ENCODE data around the gene MECR.

Gene MECR, protein sequence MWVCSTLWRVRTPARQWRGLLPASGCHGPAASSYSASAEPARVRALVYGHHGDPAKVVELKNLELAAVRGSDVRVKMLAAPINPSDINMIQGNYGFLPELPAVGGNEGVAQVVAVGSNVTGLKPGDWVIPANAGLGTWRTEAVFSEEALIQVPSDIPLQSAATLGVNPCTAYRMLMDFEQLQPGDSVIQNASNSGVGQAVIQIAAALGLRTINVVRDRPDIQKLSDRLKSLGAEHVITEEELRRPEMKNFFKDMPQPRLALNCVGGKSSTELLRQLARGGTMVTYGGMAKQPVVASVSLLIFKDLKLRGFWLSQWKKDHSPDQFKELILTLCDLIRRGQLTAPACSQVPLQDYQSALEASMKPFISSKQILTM

DNA sequence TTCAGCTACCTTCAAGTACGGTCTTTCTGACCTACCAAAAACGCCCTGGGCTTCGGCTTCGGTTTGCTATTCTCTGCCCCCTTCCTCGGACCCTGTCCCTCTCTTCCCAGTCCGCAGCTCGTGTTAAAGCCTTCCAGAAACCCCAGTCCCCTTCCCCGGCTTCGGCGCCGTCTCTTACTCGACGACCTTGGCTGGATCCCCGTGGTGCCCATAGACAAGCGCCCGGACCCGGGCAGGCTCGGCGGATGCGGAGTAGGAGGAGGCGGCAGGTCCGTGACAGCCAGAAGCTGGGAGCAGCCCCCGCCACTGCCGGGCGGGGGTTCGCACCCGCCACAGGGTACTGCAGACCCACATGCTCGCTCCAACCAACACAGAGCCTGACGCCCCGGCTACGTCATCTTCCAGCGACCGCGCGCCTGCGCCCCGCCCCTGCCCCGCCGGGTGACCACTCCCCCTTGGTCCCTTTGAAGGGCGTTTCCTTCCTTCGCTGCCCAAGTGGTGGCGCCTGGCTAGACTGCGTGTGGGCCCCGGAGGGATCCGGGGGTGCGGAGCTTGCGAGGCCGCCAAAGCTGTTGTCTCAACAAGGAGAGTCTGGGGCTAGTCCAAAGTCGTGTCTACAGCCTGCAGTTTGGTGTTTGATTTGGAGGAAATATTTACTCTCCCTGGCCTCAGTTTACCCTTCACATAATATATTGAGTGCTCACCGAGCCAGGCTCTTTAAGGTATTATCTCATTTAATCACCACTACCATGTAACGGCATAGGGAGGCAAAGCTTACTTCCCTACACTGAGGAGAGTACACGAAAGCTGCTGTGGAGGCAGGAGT is at the start of gene MECR:
MECR (minus strand) TSS at position 382 of the 826 bp plus-strand sequence; CDS start at position 354, 28 bp downstream.
- DNase-seq (ENCODE audit: low spot score), result peak; percentile 92

DNA sequence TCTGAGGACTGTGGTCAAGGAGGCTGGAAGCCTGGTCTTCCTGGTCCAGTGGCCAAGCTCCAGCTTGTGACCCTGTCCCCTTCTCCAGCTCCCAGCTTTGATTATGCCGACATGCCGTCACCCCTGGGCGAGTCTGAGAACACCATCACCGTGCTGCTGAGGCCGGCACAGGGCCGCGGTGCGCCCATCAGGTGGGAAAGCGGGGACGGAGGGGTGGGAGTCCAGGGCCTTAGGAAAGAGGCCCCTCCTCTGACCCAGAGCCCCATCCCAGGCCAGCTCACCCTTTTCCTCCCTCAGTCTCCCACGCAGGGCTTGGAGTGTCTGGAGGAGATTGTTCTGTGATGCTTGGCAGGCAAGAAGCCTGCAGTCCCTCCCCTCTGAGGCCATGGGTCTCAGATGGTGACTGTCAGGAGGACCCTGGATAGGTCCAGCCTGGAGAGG is 49.2 kb upstream of the MECR start:
- no peak for DNase-seq (ENCODE audit: low spot score)

DNA sequence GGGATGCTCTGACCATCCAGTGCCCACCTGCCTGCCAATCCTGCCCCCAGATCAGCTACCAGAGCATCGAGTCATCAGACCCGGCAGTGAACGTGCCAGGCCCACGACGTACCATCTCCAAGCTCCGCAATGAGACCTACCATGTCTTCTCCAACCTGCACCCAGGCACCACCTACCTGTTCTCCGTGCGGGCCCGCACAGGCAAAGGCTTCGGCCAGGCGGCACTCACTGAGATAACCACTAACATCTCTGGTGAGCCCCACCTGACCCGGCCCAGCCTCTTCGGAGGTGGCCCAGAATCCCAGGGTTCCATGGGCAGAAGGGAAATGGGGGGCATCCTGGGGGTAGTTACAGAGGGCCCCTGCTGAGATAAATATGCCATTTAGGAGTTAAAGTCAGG is 48.7 kb upstream of the MECR start:
- no peak for DNase-seq (ENCODE audit: low spot score)

DNA sequence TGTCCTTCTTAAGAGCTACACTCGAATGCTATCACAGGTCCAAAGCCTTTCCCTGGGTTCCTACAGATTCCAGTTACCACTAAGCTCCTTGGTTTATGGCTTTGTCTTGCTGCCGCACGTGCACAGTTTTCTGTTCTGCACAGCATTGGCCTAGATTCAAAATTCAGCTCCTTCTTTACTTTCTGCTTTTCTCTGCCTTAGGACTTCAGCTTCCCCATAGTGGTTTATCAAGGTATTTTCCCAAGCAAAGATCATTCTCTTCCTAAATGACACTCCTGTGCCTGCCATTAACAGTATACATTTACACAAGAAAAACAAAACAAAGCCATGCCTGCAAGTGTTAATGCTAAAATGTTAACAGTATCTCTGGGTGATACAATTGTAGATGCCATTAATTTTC is 47.4 kb upstream of the MECR start:
- DNase-seq (ENCODE audit: low spot score), result no peak

DNA sequence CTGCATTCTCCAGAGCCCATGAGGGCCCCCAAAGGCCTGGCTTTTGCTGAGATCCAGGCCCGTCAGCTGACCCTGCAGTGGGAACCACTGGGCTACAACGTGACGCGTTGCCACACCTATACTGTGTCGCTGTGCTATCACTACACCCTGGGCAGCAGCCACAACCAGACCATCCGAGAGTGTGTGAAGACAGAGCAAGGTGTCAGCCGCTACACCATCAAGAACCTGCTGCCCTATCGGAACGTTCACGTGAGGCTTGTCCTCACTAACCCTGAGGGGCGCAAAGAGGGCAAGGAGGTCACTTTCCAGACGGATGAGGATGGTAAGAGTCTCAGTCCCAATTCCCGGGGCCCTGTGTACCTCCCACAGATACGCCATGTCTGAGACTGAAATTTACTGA is 44.7 kb upstream of the MECR start:
- DNase-seq (ENCODE audit: low spot score), result no peak

DNA sequence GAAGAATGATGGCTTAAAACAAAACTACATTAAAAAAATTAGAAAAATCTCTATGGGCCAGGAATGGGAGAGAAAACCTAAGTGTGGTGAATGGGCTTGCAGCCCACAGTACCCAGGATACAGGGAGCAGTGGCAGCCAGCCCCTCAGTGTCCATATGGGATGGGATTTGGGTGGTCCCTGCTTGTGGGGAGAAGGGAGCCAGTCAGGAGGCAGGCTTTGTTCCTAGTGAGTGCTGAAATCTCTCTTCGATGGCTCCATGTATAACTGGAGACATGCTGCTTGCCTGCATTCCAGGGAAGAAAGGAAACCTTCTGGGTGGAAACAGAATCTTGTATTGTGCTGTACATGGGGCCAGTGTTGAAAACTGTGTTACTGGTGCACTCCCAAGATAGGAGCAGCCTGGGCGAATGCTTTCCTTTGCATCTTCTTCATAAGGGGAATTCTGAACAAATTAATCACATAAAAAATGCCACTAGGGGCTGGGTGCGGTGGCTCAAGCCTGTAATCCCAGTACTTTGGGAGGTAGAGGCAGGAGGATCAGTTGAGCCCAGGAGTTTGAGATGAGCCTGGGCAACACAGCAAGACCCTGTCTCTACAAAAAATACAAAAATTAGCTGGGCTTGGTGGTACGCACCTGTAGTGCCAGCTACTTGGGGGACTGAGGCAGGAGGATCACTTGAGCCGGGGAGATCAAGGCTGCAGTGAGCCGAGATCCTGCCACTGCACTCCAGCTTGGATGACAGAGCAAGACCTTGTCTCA is 41.6 kb upstream of the MECR start:
- no peak for DNase-seq (ENCODE audit: low spot score)

DNA sequence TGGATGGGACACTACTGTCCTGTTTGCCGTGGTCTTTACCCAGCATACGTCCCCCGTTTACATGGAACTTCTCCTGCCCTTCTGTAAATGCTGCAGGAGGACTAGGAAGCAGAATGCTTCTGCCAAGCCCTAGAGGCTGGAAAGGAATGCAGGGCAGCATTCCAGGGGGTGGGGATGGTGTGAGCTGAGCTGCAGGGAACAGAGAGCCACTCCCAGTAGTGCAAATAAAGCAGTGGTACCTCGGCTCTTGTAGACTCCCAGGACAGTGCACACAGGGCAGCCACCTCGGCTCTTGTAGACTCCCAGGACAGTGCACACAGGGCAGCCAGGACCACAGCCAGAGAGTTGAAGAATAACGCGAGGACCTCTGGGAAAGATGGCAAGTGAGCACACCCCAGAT is 41.0 kb upstream of the MECR start:
- DNase-seq (ENCODE audit: low spot score), result peak; percentile 91

DNA sequence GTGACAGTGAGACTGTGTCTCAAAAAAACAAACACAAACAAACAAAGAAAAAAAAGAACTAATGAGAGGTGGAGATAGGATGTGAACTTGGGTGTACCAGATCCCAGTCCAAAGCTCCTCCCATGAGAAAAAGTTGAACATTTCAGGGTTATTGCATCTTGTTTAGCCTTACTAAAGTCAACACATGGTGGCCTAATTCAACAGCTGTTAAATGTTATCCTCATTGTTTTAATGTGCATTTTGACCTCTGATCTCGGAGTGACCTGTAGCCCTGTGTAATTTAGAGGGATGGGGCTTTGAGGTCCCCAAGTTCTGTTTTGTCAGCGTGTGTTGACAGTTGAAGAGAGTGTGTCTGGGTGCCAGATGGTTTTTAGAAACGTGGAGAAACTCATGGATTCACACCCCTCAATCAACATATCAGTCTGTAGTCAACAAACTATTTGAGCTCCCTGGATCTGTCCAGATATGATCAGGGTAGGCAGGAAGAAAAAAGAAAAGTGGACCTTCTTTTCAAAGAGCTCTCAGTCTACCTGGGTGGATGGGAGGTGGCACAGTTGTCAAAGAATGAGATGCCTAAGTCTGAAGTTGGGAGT is 40.3 kb upstream of the MECR start:
- no peak for DNase-seq (ENCODE audit: low spot score)

DNA sequence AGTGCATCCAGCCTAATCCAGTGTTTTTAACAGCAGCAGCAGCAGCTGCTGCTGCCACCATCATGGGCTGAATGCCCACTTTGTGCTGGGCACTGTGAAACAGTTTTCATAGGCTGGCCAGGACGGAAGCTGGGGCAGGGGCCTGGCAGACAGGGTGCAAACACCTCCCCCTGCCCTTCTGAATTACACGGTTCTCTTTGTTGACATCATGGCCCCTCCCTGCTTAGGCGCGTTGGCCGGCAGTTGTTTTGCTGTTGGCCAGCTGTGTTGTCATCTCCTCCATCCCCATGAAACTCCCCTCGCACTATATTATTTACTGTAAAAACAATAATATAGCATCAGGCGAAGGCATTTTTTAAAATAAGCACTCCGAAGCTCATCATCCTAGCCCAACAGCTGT is 38.6 kb upstream of the MECR start:
- no peak for DNase-seq (ENCODE audit: low spot score)

DNA sequence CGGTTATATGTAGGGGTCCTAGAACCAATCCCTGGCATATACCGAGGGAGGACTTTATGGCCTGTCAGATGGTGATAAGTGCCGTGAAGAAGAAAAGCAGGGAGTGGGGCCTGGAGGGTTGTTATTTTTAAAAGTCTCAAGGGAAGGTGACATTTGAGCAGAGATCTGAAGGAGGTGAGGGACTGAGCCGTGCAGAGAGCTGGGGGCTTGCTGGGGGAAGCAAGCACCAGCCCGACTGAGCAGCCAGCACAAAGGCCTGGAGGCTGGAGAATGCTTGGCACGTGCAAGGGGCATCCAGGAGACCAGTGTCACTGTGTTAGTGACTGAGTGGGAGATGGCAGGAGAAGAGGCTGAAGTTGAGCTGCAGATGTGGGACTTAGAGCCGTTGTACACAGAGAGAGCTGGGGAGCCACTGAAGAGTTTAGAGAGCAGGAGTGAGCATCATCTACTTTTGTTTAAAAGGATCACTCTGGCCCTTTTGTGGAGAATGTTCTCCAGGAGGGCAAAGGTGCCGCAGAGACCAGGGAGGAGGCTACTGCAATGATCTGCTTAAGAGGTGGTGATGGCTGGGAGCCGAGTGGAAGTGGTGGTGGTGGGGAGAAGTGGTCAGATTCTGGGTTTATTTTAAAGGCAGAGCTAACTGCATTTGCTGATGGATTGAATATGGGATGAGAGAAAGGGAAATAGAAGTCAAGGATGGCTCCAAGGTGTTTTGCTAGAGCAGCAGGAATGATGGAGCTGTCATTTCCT is 36.8 kb upstream of the MECR start:
- DNase-seq (ENCODE audit: low spot score), result no peak

DNA sequence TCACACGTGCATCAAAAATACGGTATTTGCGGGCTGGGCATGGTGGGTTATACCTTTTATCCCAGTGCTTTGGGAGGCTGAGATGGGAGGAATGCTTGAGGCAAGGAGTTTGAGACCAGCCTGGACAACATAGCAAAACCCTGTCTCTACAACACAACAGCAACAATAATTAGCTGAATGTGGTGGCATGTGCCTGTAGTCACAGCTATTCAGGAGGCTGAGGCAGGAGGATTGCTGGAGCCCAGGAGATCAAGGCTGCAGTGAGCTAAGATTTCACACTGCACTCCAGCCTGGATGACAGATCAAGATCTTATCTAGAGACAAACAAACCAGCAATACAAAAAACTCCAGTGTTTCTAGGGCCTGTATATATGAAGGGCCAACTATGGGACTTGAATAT is 36.2 kb upstream of the MECR start:
- DNase-seq (ENCODE audit: low spot score), result no peak

DNA sequence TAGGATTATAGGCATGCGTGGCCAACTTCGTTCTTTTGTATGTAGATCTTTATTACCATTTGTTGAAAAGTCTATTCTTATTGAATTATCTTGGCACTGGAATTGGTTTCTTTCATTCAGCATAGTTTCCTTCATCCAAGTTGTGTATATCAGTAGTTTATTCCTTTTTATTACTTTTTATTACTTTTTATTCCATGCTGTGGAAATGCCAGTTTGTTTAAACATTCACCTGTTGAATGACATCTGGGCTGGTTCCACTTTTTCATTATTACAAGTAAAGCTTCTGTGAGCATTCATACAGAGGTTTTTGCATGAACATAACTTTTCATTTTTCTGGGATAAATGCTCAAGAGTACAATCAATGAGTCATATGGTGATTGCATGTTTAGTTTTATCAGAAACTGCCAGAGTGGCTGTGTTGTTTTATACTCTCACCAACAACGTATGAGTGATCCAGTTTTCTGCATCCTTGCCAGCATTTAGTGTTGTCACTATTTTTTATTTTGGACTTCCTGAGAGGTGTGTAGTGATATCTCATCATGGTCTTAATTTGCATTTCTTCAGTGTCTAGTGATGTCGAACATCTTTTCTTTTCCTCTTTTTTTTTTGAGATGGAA is 34.1 kb upstream of the MECR start:
- DNase-seq (ENCODE audit: low spot score), result no peak

DNA sequence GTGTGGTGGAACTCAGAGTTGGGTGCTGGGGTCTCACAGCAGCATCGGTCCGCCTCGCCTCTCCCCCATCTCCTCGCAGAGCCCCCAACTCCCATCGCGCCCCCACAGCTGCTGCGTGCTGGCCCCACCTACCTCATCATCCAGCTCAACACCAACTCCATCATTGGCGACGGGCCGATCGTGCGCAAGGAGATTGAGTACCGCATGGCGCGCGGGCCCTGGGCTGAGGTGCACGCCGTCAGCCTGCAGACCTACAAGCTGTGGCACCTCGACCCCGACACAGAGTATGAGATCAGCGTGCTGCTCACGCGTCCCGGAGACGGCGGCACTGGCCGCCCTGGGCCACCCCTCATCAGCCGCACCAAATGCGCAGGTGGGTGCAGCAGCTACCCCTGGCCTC is 29.8 kb upstream of the MECR start:
- DNase-seq (ENCODE audit: low spot score), result no peak

DNA sequence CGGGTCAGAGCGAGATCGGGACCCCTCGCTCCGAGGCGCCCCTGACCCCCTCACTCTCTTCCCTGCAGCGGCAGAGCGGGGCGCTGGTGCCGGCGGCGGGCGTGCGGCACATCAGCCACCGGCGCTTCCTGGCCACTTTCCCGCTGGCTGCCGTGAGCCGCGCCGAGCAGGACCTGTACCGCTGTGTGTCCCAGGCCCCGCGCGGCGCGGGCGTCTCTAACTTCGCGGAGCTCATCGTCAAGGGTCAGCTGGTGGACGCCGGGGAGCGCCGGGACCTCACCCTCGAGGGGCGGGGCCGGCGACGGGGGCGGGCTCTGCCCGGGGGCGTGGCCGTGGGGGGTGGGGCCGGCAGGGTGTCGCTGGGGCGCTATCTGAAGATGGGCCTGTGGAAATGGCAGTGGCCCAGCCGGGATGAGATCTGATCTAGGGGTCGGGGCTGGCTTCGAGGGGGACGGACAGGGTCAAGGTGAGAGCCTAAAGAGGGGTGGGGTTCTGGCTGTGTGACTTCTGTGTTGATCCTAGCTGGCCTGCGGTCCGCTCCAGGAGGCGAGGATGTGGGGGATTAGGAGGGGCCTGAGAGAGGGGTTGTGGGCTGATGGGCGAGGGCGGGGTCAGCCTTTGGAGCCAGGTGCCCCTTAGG is 29.2 kb upstream of the MECR start:
- DNase-seq (ENCODE audit: low spot score), result peak; percentile 56

DNA sequence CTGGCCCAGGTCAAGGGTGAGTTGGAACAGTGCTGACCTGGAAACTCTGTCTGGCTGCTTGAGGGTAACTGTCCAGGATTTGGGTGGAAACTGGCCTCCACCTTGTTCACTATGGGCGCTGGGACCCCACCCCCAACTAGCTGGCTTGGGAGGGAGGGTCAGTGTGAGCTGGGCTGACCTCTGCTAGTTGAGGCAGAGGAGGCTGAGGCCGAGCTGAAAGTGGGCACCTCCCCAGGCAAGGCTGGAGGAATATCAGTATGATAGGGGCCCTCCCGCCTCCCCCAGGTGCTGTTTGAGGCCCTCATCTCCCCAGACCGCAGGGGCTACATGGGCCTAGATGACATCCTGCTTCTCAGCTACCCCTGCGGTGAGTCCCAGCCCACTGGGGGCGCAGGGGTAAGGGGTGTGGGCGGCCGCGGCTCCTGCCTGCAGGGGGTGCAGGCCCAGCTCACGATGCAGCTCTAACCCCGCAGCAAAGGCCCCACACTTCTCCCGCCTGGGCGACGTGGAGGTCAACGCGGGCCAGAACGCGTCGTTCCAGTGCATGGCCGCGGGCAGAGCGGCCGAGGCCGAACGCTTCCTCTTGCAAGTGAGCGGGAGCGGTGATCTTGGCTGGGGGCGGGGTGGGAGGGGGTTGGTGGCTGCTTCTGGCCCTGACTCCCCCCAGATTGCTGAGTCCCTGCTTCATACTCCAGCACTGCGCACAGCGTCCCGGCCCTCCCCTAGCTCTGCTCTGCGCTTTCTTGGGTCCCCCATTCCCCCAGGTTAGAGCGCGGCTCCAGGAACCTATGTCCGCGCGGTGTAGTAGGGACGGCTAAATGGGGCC is 28.5 kb upstream of the MECR start:
- DNase-seq (ENCODE audit: low spot score), result no peak

DNA sequence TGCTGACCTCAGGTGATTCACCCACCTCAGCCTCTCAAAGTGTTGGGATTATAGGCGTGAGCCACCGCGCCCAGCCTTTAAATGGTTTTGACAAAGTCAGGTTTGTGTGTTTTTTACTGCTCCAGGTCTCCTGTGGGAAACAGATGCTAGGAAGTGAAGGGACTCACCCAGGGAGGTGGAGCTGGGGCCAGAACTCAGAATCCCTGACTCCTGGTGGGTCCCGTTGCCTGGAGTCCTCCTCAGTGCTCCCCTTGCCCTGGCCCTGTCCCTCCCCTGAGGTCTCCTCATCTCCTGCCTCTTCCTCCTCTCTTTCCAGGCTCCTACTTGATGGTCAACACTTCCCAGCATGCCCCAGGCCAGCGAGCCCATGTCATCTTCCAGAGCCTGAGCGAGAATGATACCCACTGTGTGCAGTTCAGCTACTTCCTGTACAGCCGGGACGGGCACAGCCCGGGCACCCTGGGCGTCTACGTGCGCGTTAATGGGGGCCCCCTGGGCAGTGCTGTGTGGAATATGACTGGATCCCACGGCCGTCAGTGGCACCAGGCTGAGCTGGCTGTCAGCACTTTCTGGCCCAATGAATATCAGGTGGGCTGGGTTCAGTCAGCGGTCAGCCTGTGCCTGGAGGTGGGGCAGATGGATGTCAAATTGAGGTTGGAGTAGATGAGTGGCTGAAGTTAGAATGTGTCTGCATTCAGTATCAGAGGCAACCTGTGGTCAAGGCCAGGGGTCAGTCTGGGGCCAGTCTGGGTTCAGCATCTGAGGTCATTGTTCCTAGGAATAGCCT is 27.6 kb upstream of the MECR start:
- no peak for DNase-seq (ENCODE audit: low spot score)

DNA sequence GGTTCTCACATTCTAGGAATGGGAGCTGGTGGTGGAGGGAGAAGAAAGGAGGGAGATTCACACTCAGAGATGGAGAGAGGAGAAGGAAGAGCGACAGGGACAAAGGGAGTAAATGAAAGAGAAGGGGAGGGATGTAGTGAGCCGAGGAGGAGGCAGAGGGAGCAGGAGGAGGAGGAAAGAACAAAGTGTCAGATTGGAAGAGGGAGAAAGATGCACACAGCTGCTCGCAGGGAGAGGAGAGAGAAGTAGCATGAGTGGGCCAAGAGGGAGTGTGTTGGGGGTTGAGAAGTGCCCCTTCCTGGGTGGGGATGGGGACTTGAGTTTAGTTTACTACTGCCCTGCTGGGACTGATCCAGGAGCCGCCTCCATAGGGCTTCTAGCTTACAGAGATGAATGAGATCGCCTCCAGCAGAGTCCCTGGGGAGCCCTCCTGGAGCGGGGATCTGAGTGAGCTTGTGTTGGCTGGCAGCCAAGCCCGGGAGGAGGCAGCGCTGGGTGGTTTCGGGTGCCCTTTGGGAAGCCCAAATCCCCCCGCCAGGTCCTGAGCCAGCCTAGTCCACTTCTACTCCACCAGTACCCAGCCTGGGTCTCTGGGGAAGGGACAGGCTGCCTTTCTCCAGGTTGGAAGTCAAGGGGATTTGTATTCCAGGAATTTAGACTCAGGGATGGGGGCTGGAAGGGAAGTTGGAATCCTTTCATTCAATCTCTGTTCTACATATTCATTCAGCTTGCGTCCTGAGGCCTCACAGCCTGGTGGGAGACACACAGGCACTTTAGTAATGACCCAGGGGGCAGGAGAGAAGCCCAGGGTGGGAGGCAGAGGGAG is 26.5 kb upstream of the MECR start:
- DNase-seq (ENCODE audit: low spot score), result no peak

DNA sequence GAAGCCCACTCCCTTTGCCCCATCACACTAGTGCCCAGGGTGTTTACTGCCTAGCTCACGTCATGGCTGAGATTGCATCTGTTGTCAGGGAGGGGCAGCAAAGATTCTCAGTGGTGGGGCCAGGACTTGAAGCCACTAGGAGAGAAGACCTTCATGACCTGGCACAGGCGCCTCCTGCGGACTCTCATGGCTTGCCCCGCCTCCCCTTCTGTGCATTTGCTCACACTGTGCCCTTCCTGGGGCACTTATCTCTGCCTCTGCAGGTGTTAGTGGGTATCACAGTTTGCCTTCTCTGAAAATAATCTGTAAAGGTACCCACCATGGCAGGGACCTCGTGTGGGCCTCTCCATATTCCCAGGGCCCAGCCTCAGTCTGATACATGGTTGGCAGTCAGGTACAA is 25.7 kb upstream of the MECR start:
- no peak for DNase-seq (ENCODE audit: low spot score)
